GM21390 (cell line): ENCODE data around the gene CSNK1G2.
"Not testable (repeated sequence)": the region's sequence is repeated elsewhere in the genome, so short reads cannot be mapped to it uniquely, and the experiment has no call there.

Experiments used
- ATAC-seq: cut with Tn5 transposase; IDR thresholded peaks from one replicate; pipeline ENCODE4 v1.9.1; 2021; ENCODE audit not compliant: unreplicated experiment

The CSNK1G2 gene

GRCh38 chr19:1986357-1987162 lies 45.6 kb downstream of the CSNK1G2 start:
- ATAC-seq: no peak

GRCh38 chr19:1987197-1988187 lies 46.5 kb downstream of the CSNK1G2 start:
- ATAC-seq: no peak

GRCh38 chr19:1988464-1988863 lies 47.5 kb downstream of the CSNK1G2 start:
- ATAC-seq: not testable (repeated sequence)

- no peak for ATAC-seq
Observed at GRCh38 chr19:1989513-1990229, 48.7 kb downstream of the CSNK1G2 start.

- no peak for ATAC-seq
Observed at GRCh38 chr19:1990230-1991017, 49.5 kb downstream of the CSNK1G2 start.

GRCh38 chr19:1991018-1991913 lies 50.3 kb downstream of the CSNK1G2 start:
- ATAC-seq: no peak

- no peak for ATAC-seq
Observed at GRCh38 chr19:1992759-1993260, 51.8 kb downstream of the CSNK1G2 start.

GRCh38 chr19:1997353-1998233 lies 56.6 kb downstream of the CSNK1G2 start:
- no peak for ATAC-seq

GRCh38 chr19:1998712-1999708 lies 58.0 kb downstream of the CSNK1G2 start:
- no peak for ATAC-seq

- ATAC-seq: no peak
Observed at GRCh38 chr19:1999856-2000515, 59.0 kb downstream of the CSNK1G2 start.

- ATAC-seq: no peak
Observed at GRCh38 chr19:2003874-2004273, 62.9 kb downstream of the CSNK1G2 start.

- no peak for ATAC-seq
Observed at GRCh38 chr19:2010135-2010668, 69.2 kb downstream of the CSNK1G2 start.

GRCh38 chr19:2011169-2011568 lies 70.2 kb downstream of the CSNK1G2 start:
- ATAC-seq: no peak

GRCh38 chr19:2012941-2013682 lies 72.1 kb downstream of the CSNK1G2 start:
- no peak for ATAC-seq

- no peak for ATAC-seq
Observed at GRCh38 chr19:2013683-2013961, 72.7 kb downstream of the CSNK1G2 start.

- ATAC-seq: no peak
Observed at GRCh38 chr19:2014131-2014571, 73.2 kb downstream of the CSNK1G2 start.
